Suprapubic skin (tissue), 4 donors: Measurements from ENCODE around the gene ZSWIM6.

ENCODE experiments used
- EP300 ChIP-seq: sonication (generic); formaldehyde crosslinking; IDR thresholded peaks from one replicate; pipeline ENCODE4 v1.6.1; 2017; ENCODE audit warnings: antibody characterized with exemption
- POLR2A ChIP-seq, 2 donors: fragments of 450-650 bp; IDR thresholded peaks; one replicate each; pipeline ENCODE4 v1.6.1; 2017; ENCODE audit warnings: antibody characterized with exemption in 2 of 2, mild to moderate bottlenecking in 2 of 2, moderate library complexity in 2 of 2
- POLR2AphosphoS5 ChIP-seq, 3 donors: sonication (generic); formaldehyde crosslinking; IDR thresholded peaks; one replicate each; pipeline ENCODE4 v1.6.1; 2017; ENCODE audit warnings: antibody characterized with exemption in 3 of 3
- TF ChIP-seq, protein P1 (sequence below), 2 donors: fragments of 200-600 bp in 1 of 2; fragments of 450-650 bp in 1 of 2; sonication (generic) in 1 of 2; IDR thresholded peaks; one replicate each; pipeline ENCODE4 v1.5.1; 2016 to 2019; ENCODE audit warnings: antibody characterized with exemption in 2 of 2, mild to moderate bottlenecking in 1 of 2, moderate library complexity in 1 of 2

DNA sequence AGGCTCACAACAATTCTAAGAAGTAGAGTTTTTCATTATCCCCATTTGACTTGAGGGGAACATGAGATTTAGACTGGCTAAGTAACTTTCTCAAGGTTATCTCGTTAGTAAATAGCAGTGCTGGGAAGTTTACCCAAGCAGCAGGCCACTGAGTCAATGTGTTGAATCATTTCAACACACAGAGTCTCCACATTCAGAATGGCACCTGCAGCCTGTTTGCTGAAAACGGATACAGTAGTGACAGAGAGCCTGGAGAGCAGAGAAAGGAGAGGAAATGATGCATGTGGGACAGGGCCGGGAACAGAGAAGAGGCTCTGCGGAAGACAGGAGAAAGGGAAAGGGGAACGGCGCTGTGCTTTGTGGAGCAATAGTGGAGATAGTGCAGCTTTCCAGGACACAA lies 33.5 kb upstream of the ZSWIM6 start:
- TF ChIP-seq, protein P1, sequence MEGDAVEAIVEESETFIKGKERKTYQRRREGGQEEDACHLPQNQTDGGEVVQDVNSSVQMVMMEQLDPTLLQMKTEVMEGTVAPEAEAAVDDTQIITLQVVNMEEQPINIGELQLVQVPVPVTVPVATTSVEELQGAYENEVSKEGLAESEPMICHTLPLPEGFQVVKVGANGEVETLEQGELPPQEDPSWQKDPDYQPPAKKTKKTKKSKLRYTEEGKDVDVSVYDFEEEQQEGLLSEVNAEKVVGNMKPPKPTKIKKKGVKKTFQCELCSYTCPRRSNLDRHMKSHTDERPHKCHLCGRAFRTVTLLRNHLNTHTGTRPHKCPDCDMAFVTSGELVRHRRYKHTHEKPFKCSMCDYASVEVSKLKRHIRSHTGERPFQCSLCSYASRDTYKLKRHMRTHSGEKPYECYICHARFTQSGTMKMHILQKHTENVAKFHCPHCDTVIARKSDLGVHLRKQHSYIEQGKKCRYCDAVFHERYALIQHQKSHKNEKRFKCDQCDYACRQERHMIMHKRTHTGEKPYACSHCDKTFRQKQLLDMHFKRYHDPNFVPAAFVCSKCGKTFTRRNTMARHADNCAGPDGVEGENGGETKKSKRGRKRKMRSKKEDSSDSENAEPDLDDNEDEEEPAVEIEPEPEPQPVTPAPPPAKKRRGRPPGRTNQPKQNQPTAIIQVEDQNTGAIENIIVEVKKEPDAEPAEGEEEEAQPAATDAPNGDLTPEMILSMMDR (IDR thresholded peaks at IDR 0.05) = no peak
- no peak for TF ChIP-seq POLR2AphosphoS5 (IDR thresholded peaks at IDR 0.05)
- TF ChIP-seq EP300 = no peak
- no peak for TF ChIP-seq POLR2A (IDR thresholded peaks at IDR 0.05)
